Spleen (tissue), 11 donors: ENCODE results near the gene KRTAP5-1. TPM values are rescaled to one million over a fixed set of nuclear protein-coding genes. Genes with fewer than 3 reads are reported as not detected.
"Not testable (repeated sequence)": the region's sequence is repeated elsewhere in the genome, so short reads cannot be mapped to it uniquely, and the experiment has no call there.

Experiments
- DNase-seq: peaks from one replicate; pipeline ENCODE4 v3.0.0-alpha.2; 2020
- H3K27ac ChIP-seq, 8 donors: fragments of 200-600 bp; sonication (generic) in 7 of 8; 1 replicate in 4 of 8; 2 replicates in 4 of 8; pipeline versions ENCODE4 v1.5.0 to v1.8.0; 2016 to 2021; ENCODE audit warnings: inconsistent platforms in 4 of 8, mild to moderate bottlenecking in 4 of 8, moderate library complexity in 1 of 8
- H3K27me3 ChIP-seq, 7 donors: fragments of 200-600 bp; sonication (generic) in 6 of 7; replicated peaks in 1 of 7; 1 replicate in 4 of 7; 2 replicates in 3 of 7; pipeline versions ENCODE4 v1.5.0 to v1.8.0; 2016 to 2021; ENCODE audit warnings: inconsistent platforms in 3 of 7, mild to moderate bottlenecking in 1 of 7
- H3K36me3 ChIP-seq, 6 donors: fragments of 200-600 bp; sonication (generic) in 5 of 6; 1 replicate in 4 of 6; 2 replicates in 2 of 6; pipeline versions ENCODE4 v1.5.0 to v1.8.0; 2016 to 2021; ENCODE audit warnings: inconsistent platforms in 2 of 6
- H3K4me1 ChIP-seq, 6 donors: fragments of 200-600 bp; sonication (generic) in 5 of 6; 1 replicate in 3 of 6; 2 replicates in 3 of 6; pipeline versions ENCODE4 v1.5.0 to v1.8.0; 2016 to 2021; ENCODE audit warnings: inconsistent platforms in 3 of 6
- H3K4me3 ChIP-seq, 8 donors: fragments of 200-600 bp; sonication (generic) in 7 of 8; 1 replicate in 4 of 8; 2 replicates in 4 of 8; pipeline versions ENCODE4 v1.5.0 to v1.8.0; 2016 to 2021; ENCODE audit warnings: inconsistent platforms in 4 of 8, mild to moderate bottlenecking in 4 of 8, moderate library complexity in 2 of 8
- H3K9me3 ChIP-seq, 8 donors: fragments of 200-600 bp; sonication (generic) in 7 of 8; 1 replicate in 4 of 8; 2 replicates in 4 of 8; pipeline versions ENCODE4 v1.5.0 to v1.8.0; 2016 to 2021; ENCODE audit warnings: inconsistent platforms in 4 of 8
- CTCF ChIP-seq, 11 experiments: fragments of 200-600 bp in 7 of 11; fragments of 450-650 bp in 4 of 11; sonication (generic) in 4 of 11; IDR thresholded peaks in 8 of 11; conservative IDR thresholded peaks in 3 of 11; 1 replicate in 7 of 11; 2 replicates in 4 of 11; pipeline versions ENCODE4 v1.4.0 to v1.8.0; 2016 to 2021; ENCODE audit warnings: antibody characterized with exemption in 11 of 11, inconsistent platforms in 4 of 11, mild to moderate bottlenecking in 1 of 11
- POLR2A ChIP-seq, 3 donors: fragments of 450-650 bp; IDR thresholded peaks; one replicate each; pipeline ENCODE4 v1.5.1; 2017; ENCODE audit warnings: antibody characterized with exemption in 3 of 3, mild to moderate bottlenecking in 1 of 3
- POLR2AphosphoS5 ChIP-seq, 3 donors: sonication (generic); formaldehyde crosslinking; IDR thresholded peaks; one replicate each; pipeline ENCODE4 v1.5.1; 2017; ENCODE audit warnings: antibody characterized with exemption in 3 of 3
- WGBS, 5 donors: extraction: QIAGEN DNeasy Blood & Tissue Kit in 3 of 5; methylation state at CpG; one replicate each; pipeline versions ENCODE4 v1.1.5 to v1.1.7; 2013 to 2018; 5-methylcytosine and 5-hydroxymethylcytosine counted together
- intact Hi-C: fragments of 100-400 bp; cut with DNase I; formaldehyde crosslinking; loops from one replicate; pipeline ENCODE4 v1.15.0; 2023; ENCODE audit warnings: low total_unique reads
- polyA plus RNA-seq, 3 donors: library from polyadenylated mRNA; stranded (reverse); fragments of 200-250 nt; gene quantifications; one replicate each; pipeline ENCODE4 v1.2.1, GENCODE V29; 2013
- total RNA-seq, 7 donors: library from RNA; depleted of rRNA in 3 of 7; stranded (reverse); fragments of >200 nt in 3 of 7; fragmentation: NEBNext Ultra II Directional in 4 of 7; extraction: Animal tissue kit (Norgen Biotek cat#: 25700) in 4 of 7; gene quantifications; one replicate each; pipeline versions ENCODE4 v1.1.0 to v1.2.1, GENCODE V29; 2016 to 2021
- donor health status: healthy with polysubstance abuse.
- donor health status: DM: no; HTN: no; CAD: no; lungs with moderate emphysema.
- donor health status: DM: no; HTN: no; CAD: no.
- donor health status: Bipolar disorder and iron deficiency.
- donor health status: healthy.
- donor health status: DM: no; HTN: no; CAD: no.
- donor health status: DM: yes; HTN: yes; CAD: no.

The KRTAP5-1 gene
- total and polyA plus RNA-seq, 10 donors: not detected

DNA sequence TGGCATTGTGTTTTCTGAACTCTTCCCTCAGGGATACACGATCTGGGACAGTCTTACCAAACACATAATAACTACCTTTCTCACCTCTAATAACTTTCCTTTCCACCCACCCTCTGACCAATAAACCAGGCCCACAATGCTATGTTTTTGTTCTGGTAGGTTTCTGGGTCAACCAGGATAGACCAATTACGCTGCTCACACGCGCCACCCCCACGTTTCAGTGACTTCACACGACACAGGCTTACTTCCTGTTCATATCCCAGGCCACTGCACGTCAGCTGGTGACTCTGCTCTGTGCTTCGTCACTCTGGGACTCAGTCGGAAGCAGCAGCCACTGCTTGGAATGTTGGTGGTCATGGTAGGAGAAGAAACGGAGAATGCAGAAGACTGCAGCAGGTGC, 34.4 kb upstream of the KRTAP5-1 start:
- Histone ChIP-seq H3K36me3 (no peaks in the 10 kb centered on the region), H3K27me3 (peaks cover 0 to 23% (median 4%) of the 10 kb centered on the region in 7 donors), H3K27ac (no peak overlapping the region), H3K9me3 (no peaks in the 10 kb centered on the region), H3K4me1 (no peaks in the 10 kb centered on the region), H3K4me3 (no peak overlapping the region)
- 34 to 42% (median 37%) methylated on average over 10 of the region's 10 CpGs for WGBS, 5 donors
- intact Hi-C loops: no loop called here
- TF ChIP-seq POLR2AphosphoS5 (IDR thresholded peaks at IDR 0.05) (no peak), CTCF (IDR thresholded peaks at IDR 0.05 in 8 of 11, conservative IDR thresholded peaks at IDR 0.05 in 3 of 11) (no peak), POLR2A (IDR thresholded peaks at IDR 0.05) (no peak)
- peak; percentile 40 for DNase-seq

GRCh38 chr11:1618231-1618630, 33.1 kb upstream of the KRTAP5-1 start:
- Histone ChIP-seq H3K9me3 (no peaks in the 10 kb centered on the region), H3K4me1 (no peaks in the 10 kb centered on the region), H3K36me3 (no peaks in the 10 kb centered on the region), H3K27ac (no peak overlapping the region), H3K4me3 (no peak overlapping the region), H3K27me3 (peaks cover 0 to 26% (median 4%) of the 10 kb centered on the region in 7 donors)
- TF ChIP-seq POLR2AphosphoS5 (IDR thresholded peaks at IDR 0.05): no peak
- no peak for TF ChIP-seq POLR2A (IDR thresholded peaks at IDR 0.05)
- no peak for TF ChIP-seq CTCF (IDR thresholded peaks at IDR 0.05 in 8 of 11, conservative IDR thresholded peaks at IDR 0.05 in 3 of 11)
- intact Hi-C loops: no loop called here
- no peak for DNase-seq
- WGBS, 5 donors: 85 to 91% (median 86%) methylated on average over 10 of the region's 10 CpGs

GRCh38 chr11:1608363-1608762, 23.3 kb upstream of the KRTAP5-1 start, which contains the start of gene KRTAP5-3:
KRTAP5-3 (minus strand) TSS chr11:1608463; CDS start chr11:1608385, 78 bp downstream.
- no peak within 1 kb of the TSS for H3K27ac ChIP-seq
- intact Hi-C loops: no loop called here
- H3K4me3 ChIP-seq: no peak within 1 kb of the TSS
- 68 to 81% (median 77%) methylated on average over 4 of the region's 4 CpGs for WGBS, 5 donors
- no peaks in the 10 kb centered on the region for H3K36me3 ChIP-seq
- H3K4me1 ChIP-seq: no peaks in the 10 kb centered on the region
- TF ChIP-seq CTCF (IDR thresholded peaks at IDR 0.05 in 8 of 11, conservative IDR thresholded peaks at IDR 0.05 in 3 of 11): no peak
- no peak for TF ChIP-seq POLR2AphosphoS5 (IDR thresholded peaks at IDR 0.05)
- no peak for TF ChIP-seq POLR2A (IDR thresholded peaks at IDR 0.05)
- no peaks in the 10 kb centered on the region for H3K9me3 ChIP-seq
- peak; percentile 18 for DNase-seq
- peaks cover 0 to 40% (median 0%) of the 10 kb centered on the region in 7 donors for H3K27me3 ChIP-seq

DNA sequence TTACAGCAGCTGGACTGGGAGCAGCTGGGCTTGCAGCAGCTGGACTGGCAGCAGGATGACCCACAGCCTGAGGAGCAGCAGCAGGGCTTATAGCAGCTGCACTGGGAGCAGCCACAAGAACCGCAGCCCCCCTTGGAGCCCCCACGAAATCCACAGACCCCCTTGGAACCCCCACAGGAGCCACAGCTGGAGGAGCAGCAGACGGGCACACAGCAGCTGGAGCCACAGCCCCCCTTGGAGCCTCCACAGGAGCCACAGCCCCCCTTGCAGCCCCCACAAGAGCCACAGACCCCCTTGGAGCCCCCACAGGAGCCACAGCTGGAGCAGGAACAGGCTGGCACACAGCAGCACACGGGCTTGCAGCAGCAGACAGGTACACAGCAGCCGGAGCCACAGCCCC, 22.8 kb upstream of the KRTAP5-1 start:
- 52 to 68% (median 54%) methylated on average over 3 to 5 of the region's 5 CpGs; no CpG with 5 or more reads in 1 of the 5 donors for WGBS, 5 donors
- H3K9me3 ChIP-seq, intact Hi-C loops, H3K4me1 ChIP-seq, H3K27ac ChIP-seq, H3K4me3 ChIP-seq, H3K36me3 ChIP-seq: not testable (repeated sequence)
- H3K27me3 ChIP-seq: peaks cover 0 to 40% (median 0%) of the 10 kb centered on the region in 7 donors
- peak; percentile 43 for DNase-seq

GRCh38 chr11:1607156-1607845, 22.2 kb upstream of the KRTAP5-1 start:
- H3K4me3 ChIP-seq, intact Hi-C loops, H3K9me3 ChIP-seq, H3K4me1 ChIP-seq, H3K36me3 ChIP-seq, H3K27ac ChIP-seq: not testable (repeated sequence)
- DNase-seq: peak; percentile 54
- peaks cover 0 to 41% (median 0%) of the 10 kb centered on the region in 7 donors for H3K27me3 ChIP-seq
- WGBS, 5 donors: 46 to 53% (median 49%) methylated on average over 18 of the region's 18 CpGs
